OCI-LY1 (cell line): ENCODE measurements around the gene TWSG1.

ENCODE experiments used
- H2AFZ ChIP-seq: fragments of 200-600 bp; sonication (generic), shearing (Covaris generic); 2 replicates; pipeline ENCODE4 v1.6.0; 2014; ENCODE audit warnings: antibody characterized with exemption, mild to moderate bottlenecking, low read length
- H3F3A ChIP-seq: fragments of 200-600 bp; sonication (generic), shearing (Covaris generic); 2 replicates; pipeline ENCODE4 v1.6.0; 2014; ENCODE audit warnings: mild to moderate bottlenecking, antibody characterized with exemption, low read length, moderate library complexity; ENCODE audit not compliant: insufficient read depth
- H3K27ac ChIP-seq: fragments of 200-600 bp; sonication (generic); 2 replicates; pipeline ENCODE4 v1.5.1; 2014; ENCODE audit warnings: low read length, mixed run types, mild to moderate bottlenecking, low read depth; ENCODE audit not compliant: poor library complexity, severe bottlenecking
- H3K27me3 ChIP-seq: fragments of 200-600 bp; sonication (generic); 2 replicates; pipeline ENCODE4 v1.6.0; 2014; ENCODE audit warnings: antibody characterized with exemption, mild to moderate bottlenecking, low read length, moderate library complexity; ENCODE audit not compliant: insufficient read depth
- H3K36me3 ChIP-seq: fragments of 200-600 bp; sonication (generic); 2 replicates; pipeline ENCODE4 v1.6.1; 2014; ENCODE audit warnings: mild to moderate bottlenecking, antibody characterized with exemption, low read length, moderate library complexity, mixed read lengths; ENCODE audit not compliant: insufficient read depth
- H3K4me1 ChIP-seq: fragments of 200-600 bp; sonication (generic); 2 replicates; pipeline ENCODE4 v1.5.1; 2014; ENCODE audit warnings: mild to moderate bottlenecking, low read length, moderate library complexity; ENCODE audit not compliant: insufficient read depth, severe bottlenecking
- H3K4me2 ChIP-seq: fragments of 200-600 bp; sonication (generic), shearing (Covaris generic); 2 replicates; pipeline ENCODE4 v1.6.1; 2014; ENCODE audit warnings: low read length
- H3K4me3 ChIP-seq: fragments of 200-600 bp; sonication (generic); 2 replicates; pipeline ENCODE4 v1.5.1; 2014; ENCODE audit warnings: low read length, low read depth, mild to moderate bottlenecking, mixed read lengths; ENCODE audit not compliant: poor library complexity, severe bottlenecking
- H3K79me2 ChIP-seq: fragments of 200-600 bp; shearing (Covaris generic); 2 replicates; pipeline ENCODE4 v1.6.1; 2016; ENCODE audit warnings: mixed run types, low read length, mixed read lengths; ENCODE audit not compliant: insufficient read depth
- H3K9ac ChIP-seq: fragments of 200-600 bp; sonication (generic), shearing (Covaris generic); 2 replicates; pipeline ENCODE4 v1.6.1; 2014; ENCODE audit warnings: mild to moderate bottlenecking, low read length, mixed read lengths
- H3K9me2 ChIP-seq: fragments of 200-600 bp; sonication (generic), shearing (Covaris generic); 2 replicates; pipeline ENCODE4 v1.6.1; 2014; ENCODE audit warnings: low read depth, mild to moderate bottlenecking, low read length, mixed read lengths
- H3K9me3 ChIP-seq: fragments of 200-600 bp; shearing (Covaris generic); 2 replicates; pipeline ENCODE4 v1.6.1; 2014; ENCODE audit warnings: low read length, mixed read lengths
- H4K20me1 ChIP-seq: fragments of 200-600 bp; sonication (generic), shearing (Covaris generic); 2 replicates; pipeline ENCODE4 v1.6.0; 2016; ENCODE audit warnings: mild to moderate bottlenecking, low read length; ENCODE audit not compliant: insufficient read depth
- EZH2 ChIP-seq: fragments of 200-600 bp; sonication (generic), shearing (Covaris generic); IDR thresholded peaks from 2 replicates; pipeline ENCODE4 v1.8.0; 2017; ENCODE audit warnings: borderline replicate concordance, mixed run types, mild to moderate bottlenecking, antibody characterized with exemption, low read length, moderate library complexity, mixed read lengths
- TF ChIP-seq, protein P1 (sequence below): fragments of 200-600 bp; sonication (generic), shearing (Covaris generic); IDR thresholded peaks from 2 replicates; pipeline ENCODE4 v1.5.1; 2017; ENCODE audit warnings: mild to moderate bottlenecking, antibody characterized with exemption, low read length, moderate library complexity, mixed read lengths

Gene TWSG1

DNA sequence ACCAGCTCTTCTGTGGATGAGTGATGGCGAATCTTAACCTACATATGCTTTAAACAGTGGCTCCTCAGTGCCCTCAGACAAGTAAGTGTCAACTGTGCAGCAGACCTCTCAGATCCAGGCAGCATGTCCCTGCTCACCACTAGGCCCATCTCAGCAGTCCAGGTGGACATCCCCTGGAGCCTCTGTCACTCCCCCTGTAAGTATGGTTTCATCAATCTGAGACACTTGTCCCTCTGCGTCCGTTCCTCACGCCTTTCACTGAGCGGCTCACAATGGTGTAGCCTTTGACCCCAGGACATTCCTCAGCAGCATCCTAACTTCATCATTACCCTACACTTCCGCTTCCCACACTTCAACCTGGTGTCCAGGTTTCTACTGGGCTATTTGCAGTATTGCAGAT lies 71.4 kb downstream of the TWSG1 start:
- no peaks in the 10 kb centered on the region for H3K27me3 ChIP-seq
- no peaks in the 10 kb centered on the region for H3F3A ChIP-seq
- H3K36me3 ChIP-seq: no peaks in the 10 kb centered on the region
- TF ChIP-seq, protein P1, sequence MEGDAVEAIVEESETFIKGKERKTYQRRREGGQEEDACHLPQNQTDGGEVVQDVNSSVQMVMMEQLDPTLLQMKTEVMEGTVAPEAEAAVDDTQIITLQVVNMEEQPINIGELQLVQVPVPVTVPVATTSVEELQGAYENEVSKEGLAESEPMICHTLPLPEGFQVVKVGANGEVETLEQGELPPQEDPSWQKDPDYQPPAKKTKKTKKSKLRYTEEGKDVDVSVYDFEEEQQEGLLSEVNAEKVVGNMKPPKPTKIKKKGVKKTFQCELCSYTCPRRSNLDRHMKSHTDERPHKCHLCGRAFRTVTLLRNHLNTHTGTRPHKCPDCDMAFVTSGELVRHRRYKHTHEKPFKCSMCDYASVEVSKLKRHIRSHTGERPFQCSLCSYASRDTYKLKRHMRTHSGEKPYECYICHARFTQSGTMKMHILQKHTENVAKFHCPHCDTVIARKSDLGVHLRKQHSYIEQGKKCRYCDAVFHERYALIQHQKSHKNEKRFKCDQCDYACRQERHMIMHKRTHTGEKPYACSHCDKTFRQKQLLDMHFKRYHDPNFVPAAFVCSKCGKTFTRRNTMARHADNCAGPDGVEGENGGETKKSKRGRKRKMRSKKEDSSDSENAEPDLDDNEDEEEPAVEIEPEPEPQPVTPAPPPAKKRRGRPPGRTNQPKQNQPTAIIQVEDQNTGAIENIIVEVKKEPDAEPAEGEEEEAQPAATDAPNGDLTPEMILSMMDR: no peak
- no peak for TF ChIP-seq EZH2
- no peaks in the 10 kb centered on the region for H3K79me2 ChIP-seq
- H3K27ac ChIP-seq: no peak overlapping the region
- peaks cover 15% of the 10 kb centered on the region for H3K9me3 ChIP-seq
- no peaks in the 10 kb centered on the region for H3K9me2 ChIP-seq
- H3K4me1 ChIP-seq: peaks cover 12% of the 10 kb centered on the region
- no peak overlapping the region for H3K4me2 ChIP-seq
- no peak overlapping the region for H3K4me3 ChIP-seq
- no peak overlapping the region for H3K9ac ChIP-seq
- H4K20me1 ChIP-seq: no peaks in the 10 kb centered on the region
- H2AFZ ChIP-seq: no peak overlapping the region

DNA sequence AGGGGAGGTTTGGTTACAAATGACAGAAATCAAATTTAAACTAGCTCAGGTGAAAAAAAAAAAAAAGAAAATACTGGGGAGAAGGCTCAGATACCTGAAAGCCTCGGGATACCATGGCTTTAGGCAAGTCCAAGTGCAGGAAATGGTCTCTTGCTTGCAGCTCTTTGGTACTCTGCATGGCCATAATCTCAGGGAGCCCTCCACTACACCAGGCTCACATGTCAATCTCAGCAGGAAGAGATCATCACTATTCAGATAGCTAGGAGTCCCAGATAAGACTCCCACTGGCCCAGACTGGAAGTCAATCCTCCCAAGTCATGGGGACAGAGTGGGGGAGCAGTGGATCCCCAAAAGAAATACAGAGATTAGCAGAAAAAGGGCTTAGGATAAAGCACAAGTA lies 75.9 kb downstream of the TWSG1 start:
- no peak overlapping the region for H2AFZ ChIP-seq
- H3F3A ChIP-seq: no peaks in the 10 kb centered on the region
- no peak overlapping the region for H3K27ac ChIP-seq
- no peaks in the 10 kb centered on the region; the same call in 1 of the 2 replicates for H3K27me3 ChIP-seq
- H3K4me1 ChIP-seq: no peaks in the 10 kb centered on the region
- peaks cover 13% of the 10 kb centered on the region for H3K9me3 ChIP-seq
- H3K36me3 ChIP-seq: no peaks in the 10 kb centered on the region
- H3K4me2 ChIP-seq: no peak overlapping the region
- no peaks in the 10 kb centered on the region for H3K9me2 ChIP-seq
- TF ChIP-seq, protein P1: no peak
- TF ChIP-seq EZH2: no peak
- H4K20me1 ChIP-seq: no peaks in the 10 kb centered on the region
- H3K79me2 ChIP-seq: no peaks in the 10 kb centered on the region
- H3K4me3 ChIP-seq: no peak overlapping the region
- no peak overlapping the region for H3K9ac ChIP-seq

DNA sequence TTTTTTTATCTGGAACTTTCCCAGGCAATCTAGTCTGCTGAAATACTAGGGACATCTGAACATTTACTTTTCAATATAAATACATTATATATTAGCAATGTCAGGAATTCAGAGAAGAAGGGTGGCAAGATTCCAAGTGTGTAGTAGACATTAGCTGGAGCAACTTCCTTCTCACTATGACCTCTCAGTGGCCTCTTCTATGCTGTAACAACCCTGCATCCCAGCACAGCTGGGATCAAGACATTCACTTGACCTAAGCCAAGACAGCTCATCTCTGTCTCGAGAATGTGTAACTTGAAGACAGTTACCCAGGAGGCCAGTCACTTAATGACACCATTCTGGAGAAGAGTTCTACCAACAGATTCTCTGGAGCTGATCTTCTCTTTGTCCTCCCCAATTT lies 79.0 kb downstream of the TWSG1 start:
- Histone ChIP-seq H2AFZ (no peak overlapping the region), H3F3A (no peaks in the 10 kb centered on the region), H3K27me3 (peaks cover 3% of the 10 kb centered on the region), H3K9me3 (peaks cover 13% of the 10 kb centered on the region), H4K20me1 (no peaks in the 10 kb centered on the region), H3K27ac (no peak overlapping the region), H3K4me3 (no peak overlapping the region), H3K4me1 (no peaks in the 10 kb centered on the region), H3K9me2 (no peaks in the 10 kb centered on the region), H3K4me2 (no peak overlapping the region), H3K79me2 (no peaks in the 10 kb centered on the region), H3K36me3 (no peaks in the 10 kb centered on the region), H3K9ac (no peak overlapping the region)
- TF ChIP-seq EZH2: no peak
- TF ChIP-seq, protein P1: no peak
